IMR-90 (cell line): ENCODE data around the gene C5orf58. TPM values are rescaled to one million over a fixed set of nuclear protein-coding genes. Genes with fewer than 3 reads are reported as not detected.

Source experiments
- ATAC-seq: fragments of 200-7000 bp; cut with Tn5 transposase; 2 replicates; pipeline ENCODE4 v1.9.1; 2020; ENCODE audit warnings: low read depth, mild to moderate bottlenecking, moderate library complexity
- BruUV-seq: library from RNA; stranded (reverse); fragments of 400-500 nt; replicated peaks from 2 replicates; lab custom pipeline; 2021; lab: Mats Ljungman, UMichigan
- CTCF ChIA-PET: fragments of 300-600 bp; formaldehyde crosslinking; extraction: SDS; loops from one replicate; lab custom pipeline; 2021; ENCODE audit warnings: antibody characterized with exemption; lab: Yijun Ruan, JAX
- POLR2A ChIA-PET: fragments of 300-600 bp; sonication (Branson Sonifier 250); formaldehyde crosslinking; loops from one replicate; lab custom pipeline; 2022; ENCODE audit warnings: antibody characterized with exemption; ENCODE audit not compliant: unreplicated experiment; lab: Charles Lee
- DNase-seq: peaks from one replicate; pipeline ENCODE4 v3.0.0; 2013
- H2AFZ ChIP-seq: replicated peaks from 2 replicates; pipeline ENCODE3; 2013; ENCODE audit warnings: low read length, mild to moderate bottlenecking; ENCODE audit not compliant: poor library complexity
- H2AK5ac ChIP-seq: 2 replicates; pipeline ENCODE4 v1.6.1; 2013; ENCODE audit warnings: low read depth, low read length, inconsistent platforms
- H2AK9ac ChIP-seq: replicated peaks from 2 replicates; pipeline ENCODE3; 2013; ENCODE audit warnings: mild to moderate bottlenecking, low read depth, low read length, moderate library complexity; ENCODE audit not compliant: poor library complexity
- H2BK120ac ChIP-seq: 2 replicates; pipeline ENCODE4 v1.6.1; 2013; ENCODE audit warnings: low read depth, low read length, inconsistent platforms
- H2BK15ac ChIP-seq: 3 replicates; pipeline ENCODE4 v1.6.1; 2013; ENCODE audit warnings: low read depth, low read length, inconsistent platforms
- H2BK20ac ChIP-seq: 2 replicates; pipeline ENCODE4 v1.6.1; 2013; ENCODE audit warnings: low read depth, mild to moderate bottlenecking, inconsistent platforms, low read length, moderate library complexity
- H2BK5ac ChIP-seq: 2 replicates; pipeline ENCODE4 v1.6.1; 2013; ENCODE audit warnings: mild to moderate bottlenecking, low read depth, low read length, inconsistent platforms; ENCODE audit not compliant: poor library complexity, severe bottlenecking
- H3K14ac ChIP-seq: replicated peaks from 2 replicates; pipeline ENCODE4 v1.6.1; 2013; ENCODE audit warnings: low read depth, low read length, inconsistent platforms
- H3K18ac ChIP-seq: 2 replicates; pipeline ENCODE4 v1.6.1; 2013; ENCODE audit warnings: low read depth, low read length, control low read depth
- H3K23ac ChIP-seq: 2 replicates; pipeline ENCODE4 v1.6.1; 2013; ENCODE audit warnings: low read depth, low read length, inconsistent platforms
- H3K27ac ChIP-seq: 2 replicates; pipeline ENCODE4 v1.5.1; 2013; ENCODE audit warnings: mild to moderate bottlenecking, control low read depth, low read length; ENCODE audit not compliant: insufficient read depth
- H3K27me3 ChIP-seq: 2 replicates; pipeline ENCODE4 v1.6.1; 2013; ENCODE audit warnings: low read length; ENCODE audit not compliant: control insufficient read depth, insufficient read depth
- H3K36me3 ChIP-seq: 2 replicates; pipeline ENCODE4 v1.6.1; 2013; ENCODE audit warnings: low read length, mixed read lengths; ENCODE audit not compliant: control insufficient read depth, insufficient read depth
- H3K4ac ChIP-seq: 2 replicates; pipeline ENCODE4 v1.6.1; 2013; ENCODE audit warnings: low read depth, low read length, inconsistent platforms
- H3K4me1 ChIP-seq: 2 replicates; pipeline ENCODE4 v1.6.1; 2013; ENCODE audit warnings: low read length, mixed read lengths; ENCODE audit not compliant: control insufficient read depth, insufficient read depth
- H3K4me2 ChIP-seq: 2 replicates; pipeline ENCODE4 v1.6.1; 2013; ENCODE audit warnings: low read depth, mild to moderate bottlenecking, control low read depth, low read length, moderate library complexity
- H3K4me3 ChIP-seq: 2 replicates; pipeline ENCODE4 v1.5.1; 2013; ENCODE audit warnings: low read depth, mild to moderate bottlenecking, control low read depth, low read length, moderate library complexity; ENCODE audit not compliant: insufficient read depth
- H3K56ac ChIP-seq: 2 replicates; pipeline ENCODE4 v1.6.1; 2013; ENCODE audit warnings: low read length, inconsistent platforms; ENCODE audit not compliant: insufficient read depth; ENCODE audit errors: extremely low read depth
- H3K79me1 ChIP-seq, 2 experiments: 2 replicates each; pipeline ENCODE4 v1.6.1; 2013; ENCODE audit warnings: low read length in 2 of 2, inconsistent platforms in 1 of 2, low read depth in 1 of 2
- H3K9ac ChIP-seq: 2 replicates; pipeline ENCODE4 v1.6.1; 2013; ENCODE audit warnings: low read depth, low read length, control low read depth
- H3K9me1 ChIP-seq: 2 replicates; pipeline ENCODE4 v1.6.1; 2013; ENCODE audit warnings: low read length, inconsistent platforms; ENCODE audit not compliant: insufficient read depth
- H3K9me3 ChIP-seq: 2 replicates; pipeline ENCODE4 v1.6.1; 2013; ENCODE audit warnings: low read length; ENCODE audit not compliant: control insufficient read depth, insufficient read depth
- H4K20me1 ChIP-seq: 2 replicates; pipeline ENCODE4 v1.6.1; 2013; ENCODE audit warnings: low read length, inconsistent platforms; ENCODE audit not compliant: insufficient read depth
- H4K5ac ChIP-seq: 2 replicates; pipeline ENCODE4 v1.6.1; 2013; ENCODE audit warnings: mild to moderate bottlenecking, low read depth, low read length, control low read depth
- H4K8ac ChIP-seq, 2 experiments: 2 replicates each; pipeline ENCODE4 v1.6.1; 2013; ENCODE audit warnings: low read depth in 2 of 2, low read length in 2 of 2, control low read depth in 1 of 2, inconsistent platforms in 1 of 2
- H4K91ac ChIP-seq: 2 replicates; pipeline ENCODE4 v1.6.1; 2013; ENCODE audit warnings: low read depth, low read length, inconsistent platforms; ENCODE audit not compliant: insufficient read depth
- BHLHE40 ChIP-seq: fragments of 150-350 bp; IDR thresholded peaks from 2 replicates; pipeline ENCODE4 v1.6.1; 2016; ENCODE audit warnings: mild to moderate bottlenecking, low read depth, low read length
- CEBPB ChIP-seq: IDR thresholded peaks from 2 replicates; pipeline ENCODE4 v1.6.1; 2012; ENCODE audit warnings: low read depth, low read length, improper control_type of control experiment
- CHD1 ChIP-seq: IDR thresholded peaks from 2 replicates; pipeline ENCODE4 v1.6.1; 2012; ENCODE audit warnings: low read depth, low read length, improper control_type of control experiment
- CTCF ChIP-seq: conservative IDR thresholded peaks from 2 replicates; pipeline ENCODE4 v1.5.1; 2012; ENCODE audit warnings: mild to moderate bottlenecking, low read depth, low read length, improper control_type of control experiment
- ELK1 ChIP-seq: fragments of 150-350 bp; IDR thresholded peaks from 2 replicates; pipeline ENCODE4 v1.6.1; 2016; ENCODE audit warnings: low read depth, mild to moderate bottlenecking, low read length, moderate library complexity, borderline replicate concordance
- FOS ChIP-seq: fragments of 150-350 bp; IDR thresholded peaks from 2 replicates; pipeline ENCODE4 v1.6.1; 2016; ENCODE audit warnings: low read depth, low read length
- MAFK ChIP-seq: IDR thresholded peaks from 2 replicates; pipeline ENCODE4 v1.6.1; 2012; ENCODE audit warnings: low read depth, low read length, improper control_type of control experiment
- MAZ ChIP-seq: IDR thresholded peaks from 2 replicates; pipeline ENCODE4 v1.6.1; 2012; ENCODE audit warnings: low read depth, mild to moderate bottlenecking, low read length, improper control_type of control experiment, moderate library complexity, borderline replicate concordance
- MXI1 ChIP-seq: IDR thresholded peaks from 2 replicates; pipeline ENCODE4 v1.6.1; 2012; ENCODE audit warnings: low read depth, mild to moderate bottlenecking, low read length, moderate library complexity, borderline replicate concordance
- POLR2A ChIP-seq: IDR thresholded peaks from 2 replicates; pipeline ENCODE4 v1.6.1; 2012; ENCODE audit warnings: mild to moderate bottlenecking, low read depth, low read length
- RAD21 ChIP-seq: IDR thresholded peaks from 2 replicates; pipeline ENCODE4 v1.6.1; 2012; ENCODE audit warnings: low read length, improper control_type of control experiment
- RCOR1 ChIP-seq: IDR thresholded peaks from 2 replicates; pipeline ENCODE4 v1.6.1; 2012; ENCODE audit warnings: mild to moderate bottlenecking, low read length, improper control_type of control experiment; ENCODE audit not compliant: insufficient replicate concordance
- RFX5 ChIP-seq: IDR thresholded peaks from 2 replicates; pipeline ENCODE4 v1.8.0; 2012; ENCODE audit warnings: low read depth, mild to moderate bottlenecking, low read length, moderate library complexity
- SMC3 ChIP-seq: fragments of 150-350 bp; IDR thresholded peaks from 2 replicates; pipeline ENCODE4 v1.6.1; 2016; ENCODE audit warnings: low read depth, mild to moderate bottlenecking, antibody characterized with exemption, low read length, moderate library complexity
- USF2 ChIP-seq: fragments of 150-350 bp; IDR thresholded peaks from 2 replicates; pipeline ENCODE4 v1.6.1; 2017; ENCODE audit warnings: mild to moderate bottlenecking, antibody characterized with exemption, low read length, low read depth
- WGBS, 2 experiments: methylation state at CpG; one replicate each; pipeline versions ENCODE4 v1.1.5 to v1.1.7; 2013; ENCODE audit warnings: missing lambda C conversion rate in 2 of 2; ENCODE audit not compliant: insufficient read length in 1 of 2; ENCODE audit errors: extremely low coverage in 2 of 2; 5-methylcytosine and 5-hydroxymethylcytosine counted together
- dilution Hi-C: fragments of 300-500 bp; cut with HindIII; formaldehyde crosslinking; loops from one replicate; pipeline ENCODE4 v1.14.3; 2018; ENCODE audit warnings: low sequenced_read_pairs; ENCODE audit not compliant: unreplicated experiment
- in situ Hi-C: fragments of 300-500 bp; cut with MboI; formaldehyde crosslinking; loops from 3 replicates; pipeline ENCODE4 v1.14.3; 2019; ENCODE audit warnings: low sequenced_read_pairs, inconsistent platforms, mixed read lengths
- intact Hi-C: fragments of 100-400 bp; cut with micrococcal nuclease; formaldehyde crosslinking; loops from 2 replicates; pipeline ENCODE4 v1.10.0; 2022
- polyA plus RNA-seq, 3 experiments: library from polyadenylated mRNA; depleted of rRNA; stranded (reverse); fragments of >200 nt; gene quantifications; 2 replicates each; pipeline ENCODE4 v1.2.3, GENCODE V29; 2012; ENCODE audit warnings: low replicate concordance in 1 of 3
- total RNA-seq: library from RNA; depleted of rRNA; stranded (reverse); fragments of >200 nt; gene quantifications from 2 replicates; pipeline ENCODE4 v1.2.3, GENCODE V29; 2012

C5orf58 gene
- total and polyA plus RNA-seq, 2 of the 4 experiments (the other 2 are of a cell fraction) = not detected

GRCh38 chr5:170288151-170288550 is 55.4 kb downstream of the C5orf58 start:
- Histone ChIP-seq H3K4me1 (no peaks in the 10 kb centered on the region), H3K9ac (no peak overlapping the region), H2BK15ac (no peak overlapping the region), H3K36me3 (no peaks in the 10 kb centered on the region), H3K23ac (no peak overlapping the region), H3K9me1 (no peaks in the 10 kb centered on the region), H3K4me3 (no peak overlapping the region), H3K27ac (no peak overlapping the region), H3K14ac (no peak overlapping the region), H2AFZ (no peak overlapping the region), H3K56ac (no peak overlapping the region), H2BK5ac (no peak overlapping the region), H3K79me1 (no peaks in the 10 kb centered on the region), H3K4me2 (no peak overlapping the region), H2AK9ac (no peak overlapping the region), H4K20me1 (no peaks in the 10 kb centered on the region), H4K91ac (no peak overlapping the region), H4K5ac (no peak overlapping the region), H4K8ac (no peak overlapping the region), H3K4ac (no peak overlapping the region), H2BK120ac (no peak overlapping the region), H3K27me3 (no peaks in the 10 kb centered on the region), H3K18ac (no peak overlapping the region), H2AK5ac (no peak overlapping the region), H2BK20ac (no peak overlapping the region), H3K9me3 (no peaks in the 10 kb centered on the region)
- no peak for DNase-seq
- TF ChIP-seq MAFK = no peak
- TF ChIP-seq CEBPB = no peak
- TF ChIP-seq RFX5 = no peak
- TF ChIP-seq BHLHE40 = no peak
- no peak for TF ChIP-seq POLR2A
- TF ChIP-seq MXI1 = no peak
- no peak for TF ChIP-seq RCOR1
- no peak for TF ChIP-seq CHD1
- TF ChIP-seq FOS = no peak
- no peak for TF ChIP-seq ELK1
- TF ChIP-seq MAZ = no peak
- TF ChIP-seq RAD21 = no peak
- TF ChIP-seq CTCF = no peak
- TF ChIP-seq SMC3 = no peak
- TF ChIP-seq USF2 = no peak
- no peak for ATAC-seq
- WGBS, 2 experiments = no CpG with 5 or more reads among the region's 2 CpGs
- ChIA-PET CTCF (no interaction called here), POLR2A (no interaction called here)
- dilution Hi-C loops (no loop called here), in situ Hi-C loops (no loop called here), intact Hi-C loops (no loop called here)
- no TSS peak for BruUV-seq
